AG09319 (cell line): ENCODE measurements around the gene PKNOX1.
A peak's percentile ranks its signal among the peaks of the same experiment; 100 is the strongest.
"Not testable (repeated sequence)": the region's sequence is repeated elsewhere in the genome, so short reads cannot be mapped to it uniquely, and the experiment has no call there.

Source experiments
- DNase-seq: peaks from one replicate; pipeline ENCODE4 v3.0.0-alpha.2; 2010; ENCODE audit warnings: low read depth; ENCODE audit errors: extremely low read depth
- TF ChIP-seq, protein P1 (sequence below): IDR thresholded peaks from 2 replicates; pipeline ENCODE4 v1.5.1; 2011; ENCODE audit warnings: low read depth, mild to moderate bottlenecking, inconsistent platforms, low read length, moderate library complexity

Gene PKNOX1

GRCh38 chr21:42937960-42938605 lies 36.3 kb upstream of the PKNOX1 start:
- TF ChIP-seq, protein P1, sequence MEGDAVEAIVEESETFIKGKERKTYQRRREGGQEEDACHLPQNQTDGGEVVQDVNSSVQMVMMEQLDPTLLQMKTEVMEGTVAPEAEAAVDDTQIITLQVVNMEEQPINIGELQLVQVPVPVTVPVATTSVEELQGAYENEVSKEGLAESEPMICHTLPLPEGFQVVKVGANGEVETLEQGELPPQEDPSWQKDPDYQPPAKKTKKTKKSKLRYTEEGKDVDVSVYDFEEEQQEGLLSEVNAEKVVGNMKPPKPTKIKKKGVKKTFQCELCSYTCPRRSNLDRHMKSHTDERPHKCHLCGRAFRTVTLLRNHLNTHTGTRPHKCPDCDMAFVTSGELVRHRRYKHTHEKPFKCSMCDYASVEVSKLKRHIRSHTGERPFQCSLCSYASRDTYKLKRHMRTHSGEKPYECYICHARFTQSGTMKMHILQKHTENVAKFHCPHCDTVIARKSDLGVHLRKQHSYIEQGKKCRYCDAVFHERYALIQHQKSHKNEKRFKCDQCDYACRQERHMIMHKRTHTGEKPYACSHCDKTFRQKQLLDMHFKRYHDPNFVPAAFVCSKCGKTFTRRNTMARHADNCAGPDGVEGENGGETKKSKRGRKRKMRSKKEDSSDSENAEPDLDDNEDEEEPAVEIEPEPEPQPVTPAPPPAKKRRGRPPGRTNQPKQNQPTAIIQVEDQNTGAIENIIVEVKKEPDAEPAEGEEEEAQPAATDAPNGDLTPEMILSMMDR: no peak
- DNase-seq: no peak

DNA sequence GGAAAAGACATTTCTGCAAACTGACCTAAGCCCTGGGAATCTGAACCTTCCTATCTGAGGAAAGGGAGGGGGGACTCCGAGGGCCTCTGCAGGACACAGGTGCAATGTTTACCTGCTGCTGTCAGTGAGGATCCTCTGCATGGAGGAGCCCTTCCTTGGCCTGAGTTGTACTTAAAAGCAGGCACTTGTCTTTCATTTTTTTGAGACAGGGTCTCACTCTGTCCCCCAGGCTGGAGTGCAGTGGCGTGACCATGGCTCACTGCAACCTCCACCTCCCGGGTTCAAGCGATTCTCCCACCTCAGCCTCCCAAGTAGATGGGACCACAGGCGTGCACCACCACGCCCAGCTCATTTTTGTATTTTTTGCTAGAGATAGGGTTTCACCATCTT lies 35.8 kb upstream of the PKNOX1 start:
- not testable (repeated sequence) for DNase-seq

GRCh38 chr21:42939582-42940413 lies 34.6 kb upstream of the PKNOX1 start:
- peak; percentile 88 for DNase-seq
- TF ChIP-seq, protein P1: no peak

GRCh38 chr21:42941696-42942085 lies 32.7 kb upstream of the PKNOX1 start:
- TF ChIP-seq, protein P1: no peak
- no peak for DNase-seq

DNA sequence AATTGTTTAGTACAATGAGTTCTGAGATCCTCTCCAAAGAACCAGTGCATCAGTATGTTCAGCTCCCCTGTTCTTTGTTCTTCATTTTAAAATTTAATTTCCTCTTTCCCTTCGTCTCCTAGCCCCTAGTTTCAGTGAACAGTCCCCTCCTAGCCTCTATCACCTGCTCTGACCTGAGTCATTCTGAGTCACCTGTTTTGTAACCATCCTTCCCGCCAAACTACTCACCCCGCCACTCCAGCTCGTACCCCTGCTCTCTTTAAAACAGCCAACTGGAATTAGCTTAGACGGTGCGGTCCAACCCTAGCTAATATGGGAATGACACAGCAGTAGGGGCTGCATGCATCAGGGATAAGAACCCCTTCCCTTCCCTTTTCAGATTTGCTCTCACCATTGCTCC lies 32.1 kb upstream of the PKNOX1 start:
- TF ChIP-seq, protein P1: no peak
- no peak for DNase-seq

DNA sequence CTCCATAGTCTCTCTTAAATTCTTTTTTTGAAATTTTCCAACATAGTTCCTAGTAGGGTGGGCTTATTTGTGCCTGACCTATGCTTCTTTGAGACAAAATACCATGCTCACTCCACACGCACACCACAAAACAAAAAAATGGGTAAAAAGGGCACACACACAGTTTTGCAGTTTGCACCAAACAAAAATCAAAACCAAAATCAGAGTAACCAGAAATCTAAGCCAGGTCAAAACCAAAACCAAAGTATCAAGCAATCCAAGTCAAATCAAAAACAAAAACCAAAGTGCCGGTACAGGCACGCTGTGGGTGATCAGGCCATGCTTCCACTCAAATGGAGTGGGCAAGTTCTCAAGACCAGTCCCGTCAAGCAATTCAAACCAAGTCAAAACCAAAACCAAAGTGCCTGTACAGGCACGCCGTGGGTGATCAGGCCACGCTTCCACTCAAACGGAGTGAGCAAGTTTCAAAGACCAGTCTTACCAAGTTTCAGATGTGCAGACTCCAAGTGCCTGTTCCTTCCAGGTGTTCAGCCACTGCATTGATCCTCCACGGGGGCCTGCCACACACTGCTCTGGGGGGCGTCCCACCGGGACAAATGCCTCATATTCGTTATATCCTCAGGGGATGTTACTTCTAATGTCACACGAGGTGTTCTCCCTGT lies 25.1 kb upstream of the PKNOX1 start:
- not testable (repeated sequence) for DNase-seq

- not testable (repeated sequence) for DNase-seq
Observed at GRCh38 chr21:42951193-42951592, 23.2 kb upstream of the PKNOX1 start.

DNA sequence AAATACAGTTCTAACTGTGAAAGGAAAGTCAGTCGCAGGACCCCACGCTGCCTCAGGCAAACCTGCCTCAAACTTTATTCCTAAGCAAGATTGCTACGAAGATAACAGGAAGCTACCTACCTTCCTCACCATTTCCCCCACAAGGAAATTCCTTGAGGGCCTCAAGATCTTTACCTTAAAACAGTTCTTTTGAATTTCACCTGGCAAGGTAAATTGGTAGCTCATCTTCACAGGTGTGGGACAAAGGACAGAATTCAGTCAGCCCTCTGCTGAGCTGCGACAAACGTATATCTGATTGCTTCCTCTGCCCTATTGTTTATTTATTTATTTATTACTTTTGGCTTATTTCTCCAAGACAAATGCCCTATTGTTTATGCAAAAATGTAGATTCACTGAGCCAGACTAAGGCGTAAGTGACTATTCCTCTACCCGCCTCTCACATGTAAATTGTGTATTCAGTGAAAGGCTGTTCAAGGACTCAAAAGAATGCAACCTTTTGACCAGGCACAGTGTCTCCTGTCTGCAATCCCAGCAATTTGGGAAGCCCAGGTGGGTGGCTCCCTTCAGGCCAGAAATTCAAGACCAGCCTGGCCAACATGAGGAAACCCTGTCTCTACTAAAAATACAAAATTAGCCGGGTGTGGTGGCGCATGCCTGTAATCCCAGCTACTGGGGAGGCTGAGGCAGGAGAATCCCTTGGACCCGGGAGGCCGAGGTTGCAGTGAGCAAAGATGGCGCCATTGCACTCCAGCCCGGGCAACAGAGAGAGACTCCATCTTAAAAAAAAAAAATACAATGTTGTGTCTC lies 17.3 kb upstream of the PKNOX1 start:
- TF ChIP-seq, protein P1: no peak
- no peak for DNase-seq

GRCh38 chr21:42958122-42958521 lies 16.2 kb upstream of the PKNOX1 start:
- DNase-seq: not testable (repeated sequence)
